GM21526 (cell line): ENCODE measurements around the gene AMPD3.
A peak's percentile ranks its signal among the peaks of the same experiment; 100 is the strongest.
"Not testable (repeated sequence)": the region's sequence is repeated elsewhere in the genome, so short reads cannot be mapped to it uniquely, and the experiment has no call there.

ENCODE experiments used
- ATAC-seq: cut with Tn5 transposase; IDR thresholded peaks from one replicate; pipeline ENCODE4 v1.9.1; 2021; ENCODE audit warnings: moderate library complexity; ENCODE audit not compliant: unreplicated experiment, low FRiP score

Gene AMPD3

DNA sequence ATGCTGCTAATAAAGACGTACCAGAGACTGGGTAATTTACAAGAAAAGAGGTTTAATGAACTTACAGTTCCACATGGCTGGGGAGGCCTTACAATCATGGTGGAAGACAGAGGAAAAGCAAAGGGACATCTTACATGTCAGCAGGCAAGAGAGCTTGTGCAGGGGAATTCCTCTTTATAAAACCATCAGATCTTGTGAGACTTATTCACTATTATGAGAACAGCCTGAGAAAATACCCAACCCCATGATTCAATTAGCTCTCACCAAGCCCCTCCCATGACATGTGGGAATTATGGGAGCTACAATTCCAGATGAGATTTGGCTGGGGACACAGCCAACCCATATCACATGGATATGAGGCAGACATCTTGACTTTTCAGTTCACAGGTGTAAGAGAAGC lies 18.4 kb upstream of the AMPD3 start:
- not testable (repeated sequence) for ATAC-seq

DNA sequence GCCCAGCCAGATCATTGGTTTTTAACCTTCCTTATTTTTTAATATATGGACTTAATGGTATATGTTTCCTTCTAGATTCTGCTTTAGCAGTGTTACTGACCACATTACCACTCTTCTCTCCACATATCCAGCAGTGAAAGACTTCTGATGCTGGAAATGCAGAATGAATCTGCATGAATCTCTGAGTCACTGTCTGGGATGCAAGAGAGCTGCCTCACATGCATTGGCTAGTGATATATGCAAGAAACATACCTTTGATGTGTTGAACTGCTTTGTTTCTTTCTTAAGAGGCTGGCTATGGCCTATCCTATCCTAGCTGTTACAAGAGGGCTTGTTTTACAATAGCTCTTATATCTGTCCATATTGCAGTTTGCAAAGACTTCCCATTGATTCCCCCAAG lies 16.6 kb upstream of the AMPD3 start:
- ATAC-seq, result no peak

DNA sequence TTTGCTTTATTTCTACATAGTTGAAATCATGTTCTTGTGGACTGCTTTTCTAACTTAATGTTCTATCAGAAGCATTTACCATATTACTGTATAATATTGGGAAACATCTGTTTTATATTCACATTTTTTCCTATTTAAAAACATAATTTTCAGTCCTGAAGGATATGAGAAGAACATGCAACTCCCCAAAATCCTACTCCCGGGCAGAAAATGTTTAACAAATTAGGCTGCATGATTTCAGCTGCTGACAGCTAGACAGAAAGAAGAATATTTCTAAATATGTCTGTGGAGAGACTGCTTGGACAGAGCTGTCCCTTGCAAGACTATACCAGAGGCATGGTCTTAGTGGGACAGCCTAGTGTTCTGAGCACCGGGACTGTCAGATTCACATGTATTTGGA lies 15.7 kb upstream of the AMPD3 start:
- ATAC-seq, result no peak

DNA sequence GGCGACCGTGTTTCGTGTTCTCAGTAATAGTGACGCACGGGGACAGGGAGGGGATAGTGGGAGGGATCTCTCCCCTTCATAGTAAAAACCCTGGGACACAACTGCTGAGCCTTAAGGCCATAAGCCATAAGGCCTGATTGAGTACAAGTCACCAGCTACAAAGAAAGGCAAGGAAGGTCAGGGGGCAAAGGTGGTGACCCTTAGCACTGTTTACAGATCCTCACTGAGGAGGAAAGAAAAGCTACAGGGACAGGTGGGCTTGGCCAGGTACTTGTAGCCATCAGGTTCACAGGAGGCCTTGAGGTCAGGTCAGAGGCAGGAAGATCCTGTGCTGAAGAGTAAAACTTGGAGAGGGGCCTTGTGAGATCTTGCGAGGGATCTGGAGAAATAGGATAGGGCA lies 15.1 kb upstream of the AMPD3 start:
- no peak for ATAC-seq

DNA sequence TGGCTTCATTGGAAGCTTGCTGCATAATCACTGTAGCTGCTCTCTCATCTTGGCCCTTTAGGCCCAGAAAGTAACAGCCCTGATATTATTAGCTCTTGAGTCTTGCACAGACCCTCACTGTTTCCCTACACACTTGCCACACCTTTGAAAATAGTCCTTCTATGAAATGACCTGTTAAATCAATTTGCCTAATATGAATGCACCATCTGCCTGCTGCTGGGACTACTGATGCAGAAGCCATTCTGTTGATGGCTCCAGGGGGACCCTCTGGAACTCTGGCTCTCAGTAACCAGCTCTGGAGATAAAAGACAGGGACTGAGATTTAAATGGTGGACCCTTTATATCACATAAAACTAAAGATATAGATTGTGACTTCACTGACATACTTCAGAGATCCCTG lies 14.7 kb upstream of the AMPD3 start:
- no peak for ATAC-seq

DNA sequence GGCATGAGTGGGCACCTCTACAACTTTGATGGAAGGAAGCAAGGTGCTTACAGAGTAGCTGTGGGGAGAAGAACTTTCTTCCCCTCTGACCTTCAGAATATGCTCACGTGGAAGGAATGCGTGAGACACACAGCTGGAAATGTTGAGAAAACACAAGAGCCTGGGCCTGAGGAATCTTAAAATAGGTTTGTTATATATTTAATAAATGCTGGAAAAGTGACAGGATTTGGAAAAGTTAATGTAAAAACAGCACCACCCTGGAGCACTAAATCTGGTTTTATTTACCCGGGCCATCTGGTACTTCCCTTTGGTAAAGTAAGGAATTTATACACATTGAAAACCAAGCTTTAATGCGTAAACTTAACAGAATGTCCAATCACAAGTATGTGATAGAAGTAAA lies 14.0 kb upstream of the AMPD3 start:
- no peak for ATAC-seq

DNA sequence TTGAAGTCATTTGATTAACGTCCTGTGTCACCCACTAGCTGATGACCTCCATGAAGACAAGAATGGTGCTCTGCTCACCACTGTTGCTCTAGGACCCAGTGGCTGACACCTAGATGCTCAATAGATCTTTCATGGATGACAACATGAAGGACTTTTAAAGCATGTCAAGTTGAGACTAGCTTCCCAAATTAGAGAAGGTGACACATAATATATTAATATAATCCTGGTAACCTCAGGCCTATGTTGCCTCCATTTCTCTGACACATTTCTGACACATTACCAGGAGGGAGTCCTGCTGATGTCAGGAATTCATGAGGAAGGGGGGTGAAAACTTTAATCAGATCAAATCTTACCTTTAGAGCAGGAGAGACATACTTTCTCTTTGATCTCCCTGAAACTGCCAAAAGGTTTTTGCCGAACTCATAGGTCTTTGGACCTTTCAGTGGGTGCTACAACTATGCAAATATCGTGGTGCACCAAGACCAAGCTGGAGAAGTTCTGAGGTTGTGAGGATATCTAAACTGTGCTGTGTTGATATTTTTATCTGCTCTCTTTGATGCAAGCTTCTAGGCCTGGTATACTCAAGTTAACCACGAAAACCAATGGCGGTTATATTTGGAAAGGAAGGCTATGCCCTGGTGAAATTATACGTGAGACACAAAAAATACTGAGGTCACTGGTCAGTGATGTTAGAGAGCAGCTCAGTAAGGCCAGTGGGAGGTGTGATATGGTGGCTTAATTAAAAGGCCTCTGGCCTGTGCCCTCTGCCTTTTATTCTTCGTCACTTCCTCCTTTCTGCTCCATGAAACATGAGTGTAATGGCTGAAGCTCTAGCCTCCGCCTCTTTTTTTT lies 13.2 kb upstream of the AMPD3 start:
- ATAC-seq, result peak; percentile 94

DNA sequence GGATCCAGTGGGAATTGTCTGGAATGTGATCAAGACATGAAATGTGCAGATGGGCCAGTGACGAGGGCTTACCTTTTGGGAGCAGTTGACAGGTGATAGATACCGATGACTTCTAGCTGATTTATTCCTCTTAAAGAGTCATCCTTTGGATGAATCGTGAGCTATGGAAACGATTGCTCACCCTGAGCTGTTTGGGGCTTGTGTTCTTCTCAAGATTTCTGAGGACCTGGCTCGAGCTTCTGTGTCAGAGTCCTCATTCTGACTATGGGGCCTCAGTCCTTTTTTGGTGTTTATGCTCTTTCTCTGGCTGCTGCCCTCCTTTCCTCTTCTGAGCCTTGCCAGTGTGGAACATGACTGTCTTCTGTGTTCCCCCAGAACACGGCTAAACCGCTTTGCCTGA lies 11.9 kb upstream of the AMPD3 start:
- no peak for ATAC-seq

DNA sequence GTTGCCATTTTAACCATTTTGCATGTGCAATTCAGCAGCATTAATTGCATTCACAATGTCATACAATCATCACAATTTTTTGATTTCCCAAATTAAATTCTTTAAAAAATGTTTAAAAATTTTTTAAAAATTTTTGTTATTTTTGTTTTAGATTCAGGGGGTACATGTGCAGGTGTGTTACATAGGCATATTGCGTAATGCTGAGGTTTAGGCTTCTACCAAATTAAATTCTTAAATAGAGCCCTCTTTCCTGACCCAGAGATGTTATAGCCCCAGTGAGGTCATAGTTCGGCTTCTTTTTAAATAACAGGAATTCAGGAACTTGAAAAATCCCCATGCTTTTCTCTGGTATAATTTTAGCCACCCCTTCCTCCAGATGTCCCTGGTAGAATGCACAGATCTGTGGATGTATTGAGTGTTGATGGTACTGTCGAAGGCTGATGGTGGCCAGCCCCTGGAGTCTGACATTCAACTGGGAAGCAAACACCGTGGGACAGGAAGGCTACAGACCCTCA lies 11.3 kb upstream of the AMPD3 start:
- ATAC-seq, result no peak

DNA sequence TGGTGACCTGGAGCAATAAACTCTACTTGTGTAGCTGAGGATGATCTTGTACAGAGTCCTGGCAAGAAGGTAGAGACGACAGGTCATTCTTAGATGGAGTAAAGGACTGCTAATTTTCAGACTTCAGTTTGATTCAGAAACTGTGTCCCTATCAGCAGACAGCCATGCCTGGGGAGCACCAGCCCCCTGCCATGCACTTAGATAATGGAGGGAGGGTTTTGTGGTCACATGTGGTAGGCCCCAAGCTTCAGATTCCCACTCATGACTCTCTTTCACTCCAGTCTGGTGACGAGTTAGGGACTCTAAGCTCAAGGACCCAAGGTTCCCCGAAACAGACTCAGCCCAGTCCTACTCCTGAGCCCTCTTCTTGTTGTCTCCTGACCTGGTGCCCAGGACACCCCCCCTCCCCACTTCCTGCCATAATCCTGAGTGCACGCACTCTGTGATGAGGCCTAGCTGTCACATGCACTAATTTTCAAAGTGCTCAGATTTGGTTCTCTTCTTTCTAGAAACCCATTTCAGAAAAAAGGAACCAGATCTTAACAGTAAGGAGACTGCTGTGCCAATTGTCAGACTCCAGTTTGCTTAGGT lies 10.2 kb upstream of the AMPD3 start:
- no peak for ATAC-seq

DNA sequence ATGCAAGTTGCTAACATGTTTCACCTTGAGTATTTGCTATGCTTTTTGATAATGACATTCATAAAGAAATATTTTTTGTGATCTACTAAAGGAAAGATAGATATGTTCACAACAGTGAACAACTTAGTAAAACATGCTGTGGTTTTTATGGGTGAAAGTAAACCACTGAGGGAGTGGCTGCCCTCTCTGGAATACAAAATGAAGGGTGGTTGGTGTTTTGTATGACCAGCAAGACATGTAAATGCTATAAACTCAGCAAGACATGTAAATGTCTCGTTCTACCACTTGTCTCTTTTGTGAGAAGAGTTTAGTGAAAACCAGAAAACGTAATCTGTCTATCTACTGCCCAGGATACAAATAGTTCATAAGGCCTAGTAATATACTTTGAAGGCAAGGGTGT lies 7.6 kb upstream of the AMPD3 start:
- no peak for ATAC-seq

DNA sequence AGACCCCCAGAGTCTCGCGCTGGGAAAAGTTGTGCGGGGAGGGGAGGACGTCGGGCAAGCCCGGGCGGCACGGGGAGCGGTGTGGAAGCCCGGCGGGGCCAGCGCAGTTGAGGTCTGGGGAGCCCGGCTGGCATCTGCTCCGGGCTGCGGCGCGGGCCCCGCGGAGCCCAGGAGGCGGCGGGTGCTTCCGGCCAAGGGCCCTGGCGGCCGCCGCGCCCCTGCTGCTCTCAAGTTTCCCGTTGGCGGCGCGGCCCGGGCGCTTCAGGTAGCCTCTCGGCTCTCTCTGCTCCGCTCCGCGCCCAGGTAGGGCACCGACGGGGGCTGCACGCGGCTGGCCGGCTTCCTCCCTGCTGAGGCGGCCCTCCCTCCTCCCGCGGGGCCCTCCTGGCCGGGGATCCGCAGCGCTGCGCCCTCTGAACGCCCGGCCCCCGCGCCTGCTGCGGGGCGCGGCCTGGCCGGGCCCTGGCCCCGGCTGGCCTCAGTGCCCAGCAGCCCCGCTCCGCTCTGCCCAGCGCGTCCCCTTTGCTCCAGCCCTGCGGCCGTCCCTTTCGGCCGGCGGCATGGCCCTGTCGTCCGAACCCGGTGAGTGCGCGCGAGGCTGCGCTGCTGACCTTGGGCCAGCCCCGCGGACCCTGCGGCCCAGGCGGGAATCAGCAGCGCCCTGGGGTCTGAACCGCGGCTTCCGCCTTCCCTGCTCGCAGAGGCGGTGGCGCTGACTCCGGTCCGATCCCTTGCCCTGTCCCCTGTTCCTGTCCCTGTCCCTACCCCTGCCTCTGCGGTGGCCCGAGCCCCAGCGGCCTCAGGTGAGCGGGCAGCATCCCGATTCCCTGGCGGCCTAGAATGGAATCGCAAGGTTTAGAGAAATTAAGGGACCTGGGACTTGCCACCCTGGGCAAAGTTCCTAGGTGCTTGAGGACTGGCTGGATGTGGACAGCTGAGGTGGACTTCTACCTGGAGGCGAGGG lies 4.3 kb upstream of the AMPD3 start:
- ATAC-seq, result no peak

DNA sequence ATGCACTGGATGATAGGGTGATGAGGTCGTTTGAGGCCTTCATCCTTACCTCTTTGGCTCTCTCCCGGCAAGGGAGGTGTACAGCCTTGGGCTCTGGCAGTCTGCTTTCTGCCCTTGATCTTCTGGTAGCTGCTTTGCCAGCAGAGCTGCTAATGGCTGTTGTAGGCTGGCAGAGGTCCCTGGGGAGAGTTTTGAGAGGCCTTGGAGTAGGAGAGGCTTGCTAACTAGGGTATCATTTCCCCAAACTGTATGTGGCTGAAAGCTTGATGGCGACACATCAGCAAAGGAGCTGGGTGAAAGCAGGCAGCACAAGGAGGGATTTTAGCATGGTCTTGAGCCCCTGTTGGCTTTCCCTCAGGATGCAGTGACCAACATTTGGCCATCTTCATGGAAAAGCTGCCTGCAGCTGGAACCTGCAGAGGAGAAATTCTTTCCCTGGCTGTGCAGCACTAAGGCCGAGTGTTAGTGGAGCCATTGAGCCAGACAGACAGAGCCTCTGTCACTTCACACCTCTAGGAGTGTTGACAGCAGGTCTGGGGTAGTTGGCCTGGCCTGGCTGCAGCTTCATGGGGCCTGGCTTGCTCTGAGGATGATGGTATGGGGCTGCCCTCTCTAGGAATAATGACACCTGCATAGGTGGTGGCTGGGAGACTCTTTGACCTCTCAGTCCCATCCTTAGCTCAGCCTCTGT lies 3.5 kb upstream of the AMPD3 start:
- no peak for ATAC-seq

DNA sequence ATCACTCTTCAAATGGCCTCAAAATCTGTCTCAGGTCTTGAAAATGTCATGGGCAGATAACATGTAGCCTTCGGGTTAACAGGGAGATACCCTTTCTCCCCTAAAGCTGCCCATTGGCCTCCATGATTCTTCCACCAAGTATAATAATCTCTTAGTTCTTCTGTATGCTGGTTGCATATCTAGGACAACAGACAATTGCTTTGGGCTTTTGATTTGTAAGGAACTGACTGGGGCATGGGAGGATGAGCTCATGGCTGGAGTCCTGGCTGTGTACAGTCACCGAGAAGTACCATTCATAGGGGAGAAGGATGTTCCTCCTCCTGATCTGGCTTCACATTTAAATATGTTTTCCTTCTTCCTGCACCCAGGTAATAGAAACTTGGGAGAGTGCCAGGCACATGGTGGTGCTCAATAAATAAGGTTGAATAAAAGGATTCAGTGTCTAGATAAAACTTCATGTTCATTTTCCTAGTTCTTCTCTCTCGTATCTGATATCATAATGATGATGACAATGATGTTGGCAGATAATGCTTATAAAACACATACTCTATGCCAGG lies 2.8 kb upstream of the AMPD3 start:
- ATAC-seq, result no peak

DNA sequence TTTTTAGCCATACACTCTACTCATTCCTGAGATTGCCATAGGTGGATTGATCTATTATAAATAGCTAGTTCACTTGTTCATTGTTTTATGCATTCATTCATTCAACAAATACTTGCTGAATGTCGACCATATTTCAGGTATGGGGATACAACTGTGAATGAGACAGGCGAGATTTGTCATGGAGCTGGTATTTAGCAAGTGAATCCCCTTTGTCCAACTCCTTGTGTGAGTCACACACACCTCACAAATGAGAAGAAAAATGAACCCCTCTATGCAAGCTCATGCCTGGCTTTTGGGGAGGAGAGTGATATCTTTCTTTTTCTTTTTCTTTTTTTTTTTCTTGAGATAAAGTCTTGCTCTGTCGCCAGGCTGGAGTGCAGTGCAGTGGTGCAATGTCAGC lies 1.8 kb upstream of the AMPD3 start:
- ATAC-seq, result no peak

DNA sequence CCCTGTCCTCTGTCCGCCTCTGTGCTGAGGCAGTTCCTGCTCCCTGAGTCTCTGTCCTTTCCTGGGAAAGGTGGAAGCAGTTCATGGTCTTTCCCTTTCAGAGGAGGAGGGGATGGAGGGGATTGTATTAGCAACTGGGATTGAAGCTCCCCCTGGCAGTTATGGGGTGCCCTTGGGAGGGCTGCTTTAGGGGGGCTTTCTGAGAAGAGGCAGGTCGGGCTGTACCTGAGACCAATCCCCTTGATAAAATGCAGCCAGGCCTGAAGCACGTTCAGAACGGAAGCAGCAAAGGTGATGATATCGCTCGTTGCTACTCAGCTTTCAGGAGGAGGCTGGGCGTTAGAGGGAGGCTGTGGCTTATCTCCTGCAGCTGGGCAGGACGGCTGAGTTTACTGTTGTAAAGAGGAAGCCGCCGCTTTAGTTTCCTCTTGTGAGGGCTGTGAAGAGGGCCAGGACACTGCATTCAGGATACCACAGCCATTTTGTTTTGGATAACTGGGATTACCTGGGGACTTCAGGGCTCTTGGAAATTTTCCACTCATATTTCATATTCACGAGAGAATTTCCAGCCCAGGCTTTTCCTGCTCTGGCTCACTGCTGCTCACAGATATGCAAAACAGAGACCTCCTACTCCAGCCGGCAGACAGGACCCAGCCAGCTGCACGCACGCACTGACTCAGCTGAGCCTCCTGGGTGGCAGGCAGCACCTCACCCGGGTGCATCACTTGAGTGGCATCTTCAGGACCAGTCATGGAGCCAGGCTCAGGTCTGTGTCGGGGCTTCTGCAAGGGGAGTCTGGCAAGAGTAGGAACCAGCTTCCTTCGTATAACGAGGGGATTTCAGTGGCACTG lies 798 bp downstream of the AMPD3 start:
- peak; percentile 60 for ATAC-seq

DNA sequence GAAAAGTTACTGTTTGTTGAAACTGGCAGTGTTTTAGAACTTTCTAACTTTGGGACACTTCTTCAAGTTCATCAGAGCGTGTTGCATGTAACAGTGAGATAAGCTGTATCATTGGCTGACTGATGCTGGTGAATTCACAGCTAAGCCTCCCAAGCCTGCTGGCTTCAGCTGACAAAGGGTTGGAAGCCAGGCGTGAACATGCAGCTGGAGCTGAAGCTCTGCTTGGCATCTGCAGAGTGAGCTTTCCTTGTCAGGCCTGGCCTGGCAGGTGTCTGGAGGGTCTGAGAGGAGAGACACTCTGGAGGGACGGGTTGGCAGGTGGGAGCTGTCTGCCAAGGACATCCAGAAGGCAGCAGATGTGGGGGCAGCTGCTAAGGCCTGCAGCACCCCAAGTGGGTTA lies 1.5 kb downstream of the AMPD3 start:
- ATAC-seq, result no peak

DNA sequence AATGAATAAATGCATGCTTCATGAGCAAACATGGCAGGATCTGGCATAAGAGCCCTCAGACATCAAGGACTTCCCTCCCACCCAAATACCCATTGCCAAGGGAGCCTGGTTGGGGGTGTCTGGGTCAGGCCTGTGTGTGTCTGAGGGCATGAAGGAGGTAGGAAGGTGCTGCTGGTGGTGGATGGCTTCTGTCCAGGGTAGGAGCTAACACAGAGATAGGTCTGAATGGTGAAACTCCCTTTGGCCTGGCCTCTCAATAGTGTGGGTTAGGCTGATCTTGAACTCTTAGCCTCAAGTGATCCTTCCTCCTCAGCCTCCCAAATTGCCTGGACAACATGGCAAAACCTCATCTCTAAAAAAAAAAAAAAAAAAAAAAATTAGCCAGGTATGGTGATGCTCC lies 2.8 kb downstream of the AMPD3 start:
- ATAC-seq, result no peak
